ENCODE measurements around the gene DPP9.

The DPP9 gene

GRCh38 chr19:4657262-4657661 lies 66.4 kb downstream of the DPP9 start:
- peaks cover 79% of the 10 kb centered on the region for H3K36me3 ChIP-seq

GRCh38 chr19:4656102-4656501 lies 67.5 kb downstream of the DPP9 start:
- Histone ChIP-seq H3K9me3 (no peaks in the 10 kb centered on the region), H3K27ac (no peak overlapping the region), H3K27me3 (no peaks in the 10 kb centered on the region), H3K4me1 (ENCODE audit: control insufficient read depth in 1 of 2, insufficient read depth in 1 of 2, low read depth in 1 of 2, low read length in 1 of 2) (no peaks in the 10 kb centered on the region), H3K4me3 (ENCODE audit: low read depth in 1 of 2, low read length in 1 of 2) (no peak overlapping the region), H3K36me3 (peaks cover 75% of the 10 kb centered on the region)
- no peak for TF ChIP-seq CTCF (IDR thresholded peaks at IDR 0.05)

More at GRCh38 chr19:4657262-4657661, 66.4 kb downstream of the DPP9 start:
- no peaks in the 10 kb centered on the region for H3K27me3 ChIP-seq
- TF ChIP-seq CTCF (IDR thresholded peaks at IDR 0.05), result no peak
- H3K27ac ChIP-seq, result no peak overlapping the region
- no peak overlapping the region for H3K4me3 ChIP-seq (ENCODE audit: low read depth in 1 of 2, low read length in 1 of 2)
- H3K4me1 ChIP-seq (ENCODE audit: control insufficient read depth in 1 of 2, insufficient read depth in 1 of 2, low read depth in 1 of 2, low read length in 1 of 2), result no peaks in the 10 kb centered on the region
- no peaks in the 10 kb centered on the region for H3K9me3 ChIP-seq

GRCh38 chr19:4654437-4655361 lies 68.9 kb downstream of the DPP9 start:
- no peaks in the 10 kb centered on the region for H3K4me1 ChIP-seq (ENCODE audit: control insufficient read depth in 1 of 2, insufficient read depth in 1 of 2, low read depth in 1 of 2, low read length in 1 of 2)
- no peak overlapping the region for H3K4me3 ChIP-seq (ENCODE audit: low read depth in 1 of 2, low read length in 1 of 2)
- H3K27ac ChIP-seq, result no peak overlapping the region
- no peaks in the 10 kb centered on the region for H3K9me3 ChIP-seq
- peaks cover 66% of the 10 kb centered on the region for H3K36me3 ChIP-seq
- no peak for TF ChIP-seq CTCF (IDR thresholded peaks at IDR 0.05)
- no peaks in the 10 kb centered on the region for H3K27me3 ChIP-seq

- H3K9me3 ChIP-seq, result no peaks in the 10 kb centered on the region
- H3K4me3 ChIP-seq (ENCODE audit: low read depth in 1 of 2, low read length in 1 of 2), result no peak overlapping the region
- TF ChIP-seq CTCF (IDR thresholded peaks at IDR 0.05), result no peak
- H3K4me1 ChIP-seq (ENCODE audit: control insufficient read depth in 1 of 2, insufficient read depth in 1 of 2, low read depth in 1 of 2, low read length in 1 of 2), result no peaks in the 10 kb centered on the region
- H3K27ac ChIP-seq, result no peak overlapping the region
- no peaks in the 10 kb centered on the region for H3K27me3 ChIP-seq
- H3K36me3 ChIP-seq, result peaks cover 58% of the 10 kb centered on the region
These were observed 69.7 kb downstream of the DPP9 start for GRCh38 chr19:4653793-4654436.

- TF ChIP-seq CTCF (IDR thresholded peaks at IDR 0.05), result no peak
- H3K4me3 ChIP-seq (ENCODE audit: low read depth in 1 of 2, low read length in 1 of 2), result no peak overlapping the region
- peaks cover 40% of the 10 kb centered on the region for H3K36me3 ChIP-seq
- H3K9me3 ChIP-seq, result no peaks in the 10 kb centered on the region
- H3K4me1 ChIP-seq (ENCODE audit: control insufficient read depth in 1 of 2, insufficient read depth in 1 of 2, low read depth in 1 of 2, low read length in 1 of 2), result no peaks in the 10 kb centered on the region
- H3K27me3 ChIP-seq, result no peaks in the 10 kb centered on the region
- H3K27ac ChIP-seq, result no peak overlapping the region
These were observed 71.6 kb downstream of the DPP9 start for GRCh38 chr19:4652075-4652474.
